ENCODE measurements around the gene CLP1.
"Not testable (repeated sequence)": the region's sequence is repeated elsewhere in the genome, so short reads cannot be mapped to it uniquely, and the experiment has no call there.

Gene CLP1

DNA sequence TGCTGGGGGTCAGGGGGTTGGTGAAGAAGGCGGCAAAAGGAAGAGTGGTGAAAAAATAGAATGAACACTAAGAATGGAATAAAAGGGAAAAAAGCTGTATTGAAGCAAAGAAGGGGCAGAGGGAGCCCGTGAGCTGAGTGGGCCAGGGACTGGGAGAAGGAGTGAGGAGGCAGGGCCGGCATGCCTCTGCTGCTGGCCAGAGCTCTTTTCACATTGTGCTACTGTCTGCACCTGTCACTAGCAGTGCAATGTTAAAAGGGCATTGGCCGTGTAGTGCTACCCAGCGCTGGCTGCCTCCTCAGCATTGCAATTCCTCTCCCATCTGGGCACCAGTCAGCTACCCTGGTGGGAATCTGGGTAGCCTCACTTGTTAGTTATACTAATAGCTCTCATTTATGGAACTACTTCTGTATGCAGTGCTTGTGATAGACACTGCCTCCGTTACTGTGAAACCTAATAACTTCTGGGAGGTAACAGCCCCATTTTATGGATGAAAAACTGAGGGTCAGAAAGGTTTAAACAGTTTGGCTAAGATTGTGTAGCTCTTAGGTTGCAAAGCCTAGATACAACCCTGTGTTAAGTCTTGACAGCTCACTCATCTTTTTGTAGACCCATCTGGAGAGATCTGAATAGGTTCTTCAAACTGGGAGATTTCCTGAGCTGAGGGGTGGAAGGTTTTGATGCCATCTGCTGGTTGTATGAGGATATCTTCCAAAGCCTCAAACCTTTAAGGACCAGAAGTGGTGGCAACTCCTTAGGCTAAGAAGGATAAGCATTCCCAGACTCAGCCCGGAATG is 16.4 kb upstream of the CLP1 start:
- DNase-seq, result no peak

DNA sequence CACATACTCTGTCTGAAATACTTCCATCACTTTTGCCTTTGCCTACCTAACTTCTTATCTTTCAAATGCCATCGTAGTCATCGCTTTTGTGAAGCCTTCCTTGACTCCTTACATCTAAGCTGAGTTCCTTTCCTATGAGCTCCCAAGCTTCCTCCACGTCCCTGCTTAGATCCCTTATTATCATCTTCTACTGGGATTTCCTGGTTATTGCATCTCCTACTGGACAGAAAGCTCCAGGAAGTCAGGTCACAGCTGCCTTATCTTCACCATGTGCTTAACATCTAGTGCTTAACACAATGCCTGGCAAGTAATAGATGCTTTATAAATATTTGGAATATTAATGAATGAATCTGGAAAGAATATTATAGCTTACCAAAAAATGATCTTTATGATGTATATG is 13.8 kb upstream of the CLP1 start:
- no peak for DNase-seq

GRCh38 chr11:57644748-57645688 is 12.5 kb upstream of the CLP1 start:
- DNase-seq, result no peak

GRCh38 chr11:57645689-57646085 is 11.9 kb upstream of the CLP1 start:
- DNase-seq, result no peak

DNA sequence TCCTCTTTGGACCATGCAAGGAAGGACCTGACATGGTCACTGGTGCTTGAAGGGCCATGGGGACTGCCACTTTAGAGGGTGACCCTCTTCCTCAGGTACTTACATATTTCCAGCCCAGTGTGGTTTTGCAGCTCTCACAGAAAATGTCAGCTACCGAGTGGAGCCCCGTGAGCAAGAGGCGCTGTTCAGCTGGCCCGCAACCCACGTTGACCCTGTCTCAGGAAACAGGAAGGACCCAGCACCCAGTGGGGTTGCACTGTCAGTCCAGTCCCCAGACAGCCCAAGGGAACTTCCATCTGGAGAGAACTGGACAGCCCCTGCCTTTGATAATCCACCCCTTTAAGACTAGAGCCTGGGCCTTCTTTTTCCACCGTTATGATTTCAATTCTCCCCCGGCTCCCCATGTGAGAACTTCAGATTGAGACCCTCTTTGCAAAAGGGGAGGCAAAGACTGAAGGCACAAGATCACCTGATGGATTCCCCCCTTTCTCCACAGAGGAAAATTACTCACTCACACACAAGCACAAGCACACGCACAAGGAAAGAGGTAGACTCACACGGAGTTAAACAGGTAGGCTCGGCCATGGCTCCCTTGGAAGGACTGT is 11.3 kb upstream of the CLP1 start:
- no peak for DNase-seq

DNA sequence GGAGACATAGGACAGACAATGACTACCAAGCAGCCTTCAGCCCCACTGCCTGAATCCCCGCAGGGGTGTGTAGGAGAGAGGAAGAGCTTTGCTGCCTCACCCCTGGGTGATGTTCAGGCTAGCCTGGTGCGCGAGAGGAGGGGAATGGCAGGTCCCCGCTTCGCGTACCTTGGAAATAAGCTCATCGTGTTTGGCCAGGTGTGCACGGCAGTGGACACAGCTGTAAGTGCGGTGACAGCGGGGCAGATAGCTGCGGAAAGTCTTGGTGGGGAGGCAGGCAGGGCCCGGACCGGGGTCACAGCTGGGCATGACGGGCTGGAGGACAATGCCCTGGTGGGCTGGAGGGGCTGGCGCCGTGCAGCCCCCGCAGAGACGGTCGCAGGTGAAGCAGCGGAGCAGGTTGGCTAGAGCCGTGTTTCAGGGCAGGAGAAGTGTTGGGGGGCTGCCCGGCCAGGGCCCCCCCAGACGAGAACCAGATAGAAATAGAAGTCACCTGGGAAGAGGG is 10.7 kb upstream of the CLP1 start:
- no peak for DNase-seq

DNA sequence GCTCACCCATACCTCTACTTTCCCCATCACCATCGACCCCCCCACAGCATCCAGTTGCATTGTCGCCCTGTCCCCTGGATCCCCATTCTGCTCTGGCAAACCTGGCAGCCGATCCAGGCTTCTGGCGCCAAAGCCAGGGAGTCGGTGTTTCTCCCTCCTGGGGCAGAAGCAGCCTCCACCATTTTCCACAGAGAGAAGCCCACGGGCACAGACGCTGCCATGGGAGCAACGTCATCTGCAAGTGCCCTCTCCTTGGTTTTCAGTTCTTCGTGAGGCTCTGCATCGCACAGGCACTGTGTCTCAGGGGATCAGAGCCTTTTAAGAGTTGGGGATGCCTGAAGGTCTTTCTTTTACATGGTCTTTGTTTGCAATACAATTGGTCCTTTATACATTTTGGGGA is 10.2 kb upstream of the CLP1 start:
- no peak for DNase-seq

- DNase-seq, result no peak
These were observed 9.4 kb upstream of the CLP1 start for GRCh38 chr11:57647960-57648800.

- DNase-seq, result no peak
These were observed 8.5 kb upstream of the CLP1 start for GRCh38 chr11:57648801-57649735.

DNA sequence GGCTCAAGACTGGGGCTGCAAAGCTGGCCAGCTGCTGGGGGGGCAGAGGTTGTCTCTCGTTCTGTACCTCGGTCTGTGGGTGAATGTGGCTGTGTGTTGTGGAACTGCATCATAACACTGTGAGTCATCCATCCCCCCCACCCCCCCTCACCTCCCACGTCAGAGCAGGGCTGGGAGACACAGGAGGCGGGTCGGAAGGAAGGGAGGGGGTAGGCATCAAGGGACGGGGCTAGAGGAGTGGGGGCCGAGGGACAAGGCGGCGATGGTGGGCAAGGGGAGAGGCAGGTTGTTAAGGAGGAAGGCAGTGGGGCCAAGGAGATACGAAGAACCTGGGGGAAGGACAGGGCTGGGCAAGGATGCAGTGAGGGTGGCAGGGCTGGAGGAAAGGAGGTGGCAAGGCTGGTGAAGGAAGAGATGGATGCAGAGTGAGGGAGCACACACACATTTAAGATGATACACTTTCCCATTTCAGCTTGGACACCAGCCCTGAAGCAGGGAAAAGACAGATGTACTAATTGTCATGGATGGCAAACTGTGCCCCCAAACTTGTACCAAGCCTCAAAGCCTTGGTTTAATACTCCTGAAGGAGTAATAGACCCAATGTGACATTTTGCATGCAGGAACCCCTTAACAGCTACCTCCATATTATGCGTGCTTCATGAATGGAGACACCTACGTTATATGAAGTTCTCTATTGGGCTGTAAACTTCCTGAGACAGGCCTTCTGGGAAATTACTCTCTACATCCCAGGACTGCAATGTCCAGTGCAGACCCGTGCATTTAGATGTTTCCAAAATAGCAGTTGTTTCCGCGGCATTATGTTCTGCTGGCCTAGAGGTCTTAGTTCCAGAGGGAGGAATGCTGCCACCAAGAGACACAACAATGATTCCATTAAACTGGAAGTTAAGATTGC is 7.5 kb upstream of the CLP1 start, which contains the start of gene YPEL4:
Gene YPEL4, minus strand, starts transcription at position 87 of the 913 bp plus-strand sequence. CDS start 2,805 bp downstream, outside the sequence.
- no peak for DNase-seq

GRCh38 chr11:57650739-57651090 is 6.8 kb upstream of the CLP1 start:
- no peak for DNase-seq

DNA sequence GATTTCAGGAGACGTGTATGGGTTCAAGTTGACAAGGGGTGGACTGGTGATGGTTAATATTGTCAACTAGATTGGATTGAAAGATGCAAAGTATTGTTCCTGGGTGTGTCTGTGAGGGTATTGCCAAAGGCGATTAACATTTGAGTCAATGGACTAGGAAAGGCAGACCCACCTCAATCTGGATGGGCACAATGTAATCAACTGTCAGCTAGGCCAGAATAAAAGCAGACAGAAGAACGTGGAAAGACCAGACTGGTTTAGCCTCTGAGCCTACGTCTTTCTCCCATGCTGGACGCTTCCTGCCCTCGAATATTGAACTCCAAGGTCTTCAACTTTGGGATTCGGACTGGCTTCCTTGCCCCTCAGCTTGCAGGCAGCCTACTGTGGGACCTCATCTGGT is 6.2 kb upstream of the CLP1 start:
- DNase-seq, result no peak

DNA sequence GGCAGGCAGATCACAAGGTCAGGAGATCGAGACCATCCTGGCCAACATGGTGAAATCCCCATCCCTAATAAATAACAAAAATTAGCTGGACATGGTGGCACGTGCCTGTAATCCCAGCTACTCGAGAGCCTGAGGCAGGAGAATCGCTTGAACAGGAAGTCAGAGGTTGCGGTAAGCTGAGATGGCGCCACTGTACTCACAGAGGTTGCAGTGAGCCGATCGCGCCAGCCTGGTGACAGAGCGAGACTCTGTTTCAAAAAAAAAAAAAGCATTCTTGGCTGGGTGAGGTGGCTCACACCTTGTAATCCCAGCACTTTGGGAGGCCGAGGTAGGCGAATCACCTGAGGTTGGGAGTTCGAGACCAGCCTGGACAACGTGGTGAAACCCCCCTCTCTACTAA is 5.3 kb upstream of the CLP1 start:
- not testable (repeated sequence) for DNase-seq

DNA sequence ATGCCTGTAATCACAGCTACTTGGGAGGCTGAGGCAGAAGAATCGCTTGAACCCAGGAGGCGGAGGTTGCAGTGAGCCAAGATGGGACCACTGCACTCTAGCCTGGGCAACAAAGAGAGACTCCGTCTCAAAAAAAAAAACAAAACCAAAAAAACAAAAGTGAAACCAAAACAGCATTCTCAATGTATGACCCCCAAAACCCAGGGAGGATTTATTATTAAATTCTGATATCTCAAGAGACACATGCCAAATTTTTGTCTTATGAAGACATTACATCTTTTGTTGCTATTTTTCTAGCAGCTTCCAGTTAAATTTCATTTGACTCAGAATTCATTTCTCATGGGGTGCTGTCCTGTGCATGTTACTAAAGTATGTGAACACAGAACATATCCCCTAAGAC is 4.9 kb upstream of the CLP1 start:
- DNase-seq, result no peak

- DNase-seq, result no peak
These were observed 4.4 kb upstream of the CLP1 start for GRCh38 chr11:57653163-57653562.

DNA sequence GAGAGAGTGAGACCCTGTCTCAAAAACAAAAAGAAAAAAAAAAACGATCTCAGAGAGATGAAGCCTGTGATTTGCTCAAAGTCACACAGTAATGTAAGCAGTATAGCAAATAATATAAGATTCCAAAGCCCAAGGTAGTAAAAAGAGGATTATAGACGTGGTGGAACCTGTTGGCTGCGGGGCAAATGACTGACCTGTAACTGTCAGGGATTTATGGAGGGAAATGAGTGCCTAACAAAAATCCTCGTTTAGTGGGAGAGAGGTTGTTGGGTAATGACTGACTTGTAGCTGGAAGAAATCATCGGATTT is 723 bp upstream of the CLP1 start:
- DNase-seq, result no peak

GRCh38 chr11:57658023-57658361 is 430 bp downstream of the CLP1 start:
- DNase-seq, result no peak

DNA sequence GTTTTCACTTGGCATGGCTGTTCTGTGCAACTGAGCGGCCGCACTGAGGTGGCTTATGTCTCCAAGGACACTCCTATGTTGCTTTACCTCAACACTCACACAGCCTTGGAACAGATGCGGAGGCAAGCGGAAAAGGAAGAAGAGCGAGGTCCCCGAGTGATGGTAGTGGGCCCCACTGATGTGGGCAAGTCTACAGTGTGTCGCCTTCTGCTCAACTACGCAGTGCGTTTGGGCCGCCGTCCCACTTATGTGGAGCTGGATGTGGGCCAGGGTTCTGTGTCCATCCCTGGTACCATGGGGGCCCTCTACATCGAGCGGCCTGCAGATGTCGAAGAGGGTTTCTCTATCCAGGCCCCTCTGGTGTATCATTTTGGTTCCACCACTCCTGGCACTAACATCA is 2.1 kb downstream of the CLP1 start:
- DNase-seq, result no peak

DNA sequence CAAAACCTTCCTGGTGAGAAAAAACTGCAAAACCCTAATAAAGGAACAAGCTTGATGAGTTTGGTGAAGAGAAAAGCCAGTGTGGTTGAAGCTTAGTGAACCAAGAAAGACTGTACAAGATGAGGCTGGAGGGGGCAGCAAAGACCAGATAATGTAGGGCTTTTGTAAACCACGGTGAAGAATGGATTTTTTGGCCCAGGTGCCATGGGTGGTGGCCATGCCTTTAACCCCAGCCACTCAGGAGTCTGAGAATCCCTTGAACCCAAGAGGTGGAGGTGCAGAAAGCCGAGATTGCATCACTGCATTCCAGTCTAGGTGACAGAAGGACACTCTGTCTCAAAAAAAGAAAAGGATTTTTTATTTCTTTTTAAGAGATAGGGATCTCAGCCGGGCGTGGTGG is 5.3 kb downstream of the CLP1 start:
- DNase-seq, result no peak

GRCh38 chr11:57663975-57664374 is 6.4 kb downstream of the CLP1 start:
- DNase-seq, result no peak
